ENCODE measurements around the gene MYO1E. TPM values are rescaled to one million over a fixed set of nuclear protein-coding genes. Genes with fewer than 3 reads are reported as not detected.
"Not testable (repeated sequence)": the region's sequence is repeated elsewhere in the genome, so short reads cannot be mapped to it uniquely, and the experiment has no call there.

MYO1E gene
- polyA plus RNA-seq, 1 donor: 126 TPM

- H3K27ac ChIP-seq (ENCODE audit: low read length): no peak overlapping the region
- 100% methylated on average over 1 of the region's 7 CpGs for WGBS (ENCODE audit: insufficient coverage, low lambda C conversion rate)
- peaks cover 38% of the 10 kb centered on the region for H3K36me3 ChIP-seq (ENCODE audit: control insufficient read depth, insufficient read depth, low read length)
- peaks cover 7% of the 10 kb centered on the region for H3K4me1 ChIP-seq (ENCODE audit: control insufficient read depth, insufficient read depth, low read length)
- H3K9me3 ChIP-seq (ENCODE audit: control insufficient read depth, low read depth, low read length): no peaks in the 10 kb centered on the region
- no peak overlapping the region for H3K4me3 ChIP-seq (ENCODE audit: low read length)
- no peak for DNase-seq
- no peaks in the 10 kb centered on the region for H3K27me3 ChIP-seq (ENCODE audit: control insufficient read depth, insufficient read depth, low read length)
These were observed 200.3 kb downstream of the MYO1E start for GRCh38 chr15:59172289-59172901.

GRCh38 chr15:59171067-59171397 is 201.6 kb downstream of the MYO1E start:
- no peak overlapping the region for H3K4me3 ChIP-seq (ENCODE audit: low read length)
- no peaks in the 10 kb centered on the region for H3K27me3 ChIP-seq (ENCODE audit: control insufficient read depth, insufficient read depth, low read length)
- H3K27ac ChIP-seq (ENCODE audit: low read length): no peak overlapping the region
- no peaks in the 10 kb centered on the region for H3K9me3 ChIP-seq (ENCODE audit: control insufficient read depth, low read depth, low read length)
- DNase-seq: no peak
- H3K4me1 ChIP-seq (ENCODE audit: control insufficient read depth, insufficient read depth, low read length): peaks cover 16% of the 10 kb centered on the region
- no CpG with 5 or more reads among the region's 8 CpGs for WGBS (ENCODE audit: insufficient coverage, low lambda C conversion rate)
- peaks cover 36% of the 10 kb centered on the region for H3K36me3 ChIP-seq (ENCODE audit: control insufficient read depth, insufficient read depth, low read length)

- H3K27ac ChIP-seq (ENCODE audit: low read length): peak overlapping the region; percentile 46
- 100% methylated on average over 1 of the region's 12 CpGs for WGBS (ENCODE audit: insufficient coverage, low lambda C conversion rate)
These were observed 202.2 kb downstream of the MYO1E start for GRCh38 chr15:59170295-59171066.

GRCh38 chr15:59169251-59169708 is 203.4 kb downstream of the MYO1E start:
- no peaks in the 10 kb centered on the region for H3K9me3 ChIP-seq (ENCODE audit: control insufficient read depth, low read depth, low read length)
- no peak overlapping the region for H3K4me3 ChIP-seq (ENCODE audit: low read length)
- H3K27me3 ChIP-seq (ENCODE audit: control insufficient read depth, insufficient read depth, low read length): no peaks in the 10 kb centered on the region
- peak in 1 of 2 donors; percentile 31 for DNase-seq
- 33% methylated on average over 1 of the region's 3 CpGs for WGBS (ENCODE audit: insufficient coverage, low lambda C conversion rate)
- peaks cover 41% of the 10 kb centered on the region for H3K36me3 ChIP-seq (ENCODE audit: control insufficient read depth, insufficient read depth, low read length)
- peaks cover 17% of the 10 kb centered on the region for H3K4me1 ChIP-seq (ENCODE audit: control insufficient read depth, insufficient read depth, low read length)
- peak overlapping the region; percentile 46 for H3K27ac ChIP-seq (ENCODE audit: low read length)

More at GRCh38 chr15:59170295-59171066, 202.2 kb downstream of the MYO1E start:
- DNase-seq: no peak
- no peaks in the 10 kb centered on the region for H3K9me3 ChIP-seq (ENCODE audit: control insufficient read depth, low read depth, low read length)
- H3K27me3 ChIP-seq (ENCODE audit: control insufficient read depth, insufficient read depth, low read length): no peaks in the 10 kb centered on the region
- H3K4me3 ChIP-seq (ENCODE audit: low read length): no peak overlapping the region
- peaks cover 21% of the 10 kb centered on the region for H3K4me1 ChIP-seq (ENCODE audit: control insufficient read depth, insufficient read depth, low read length)
- peaks cover 40% of the 10 kb centered on the region for H3K36me3 ChIP-seq (ENCODE audit: control insufficient read depth, insufficient read depth, low read length)

GRCh38 chr15:59168536-59168935 is 204.1 kb downstream of the MYO1E start:
- H3K4me1 ChIP-seq (ENCODE audit: control insufficient read depth, insufficient read depth, low read length): peaks cover 22% of the 10 kb centered on the region
- H3K27me3 ChIP-seq (ENCODE audit: control insufficient read depth, insufficient read depth, low read length): no peaks in the 10 kb centered on the region
- H3K27ac ChIP-seq (ENCODE audit: low read length): no peak overlapping the region
- H3K4me3 ChIP-seq (ENCODE audit: low read length): no peak overlapping the region
- 80% methylated on average over 1 of the region's 7 CpGs for WGBS (ENCODE audit: insufficient coverage, low lambda C conversion rate)
- no peaks in the 10 kb centered on the region for H3K9me3 ChIP-seq (ENCODE audit: control insufficient read depth, low read depth, low read length)
- peaks cover 35% of the 10 kb centered on the region for H3K36me3 ChIP-seq (ENCODE audit: control insufficient read depth, insufficient read depth, low read length)
- DNase-seq: no peak

- Histone ChIP-seq H3K9me3 (ENCODE audit: control insufficient read depth, low read depth, low read length) (no peaks in the 10 kb centered on the region), H3K36me3 (ENCODE audit: control insufficient read depth, insufficient read depth, low read length) (peaks cover 40% of the 10 kb centered on the region), H3K27ac (ENCODE audit: low read length) (peak overlapping the region; percentile 86), H3K27me3 (ENCODE audit: control insufficient read depth, insufficient read depth, low read length) (no peaks in the 10 kb centered on the region), H3K4me3 (ENCODE audit: low read length) (no peak overlapping the region), H3K4me1 (ENCODE audit: control insufficient read depth, insufficient read depth, low read length) (peaks cover 26% of the 10 kb centered on the region)
- DNase-seq: no peak
- no CpG with 5 or more reads among the region's 11 CpGs for WGBS (ENCODE audit: insufficient coverage, low lambda C conversion rate)
These were observed 205.9 kb downstream of the MYO1E start for GRCh38 chr15:59166601-59167265.

- Histone ChIP-seq H3K36me3 (ENCODE audit: control insufficient read depth, insufficient read depth, low read length) (peaks cover 40% of the 10 kb centered on the region), H3K4me3 (ENCODE audit: low read length) (no peak overlapping the region), H3K4me1 (ENCODE audit: control insufficient read depth, insufficient read depth, low read length) (peaks cover 26% of the 10 kb centered on the region), H3K27ac (ENCODE audit: low read length) (peak overlapping the region; percentile 86), H3K27me3 (ENCODE audit: control insufficient read depth, insufficient read depth, low read length) (no peaks in the 10 kb centered on the region), H3K9me3 (ENCODE audit: control insufficient read depth, low read depth, low read length) (no peaks in the 10 kb centered on the region)
- peak; percentile 48 to 75 for DNase-seq
- 33% methylated on average over 2 of the region's 4 CpGs for WGBS (ENCODE audit: insufficient coverage, low lambda C conversion rate)
These were observed 206.5 kb downstream of the MYO1E start for GRCh38 chr15:59166166-59166565.

GRCh38 chr15:59165726-59166125 is 206.9 kb downstream of the MYO1E start:
- DNase-seq: no peak
- Histone ChIP-seq H3K4me1 (ENCODE audit: control insufficient read depth, insufficient read depth, low read length) (peaks cover 26% of the 10 kb centered on the region), H3K36me3 (ENCODE audit: control insufficient read depth, insufficient read depth, low read length) (peaks cover 40% of the 10 kb centered on the region), H3K4me3 (ENCODE audit: low read length) (no peak overlapping the region), H3K27me3 (ENCODE audit: control insufficient read depth, insufficient read depth, low read length) (no peaks in the 10 kb centered on the region), H3K9me3 (ENCODE audit: control insufficient read depth, low read depth, low read length) (no peaks in the 10 kb centered on the region), H3K27ac (ENCODE audit: low read length) (peak overlapping the region; percentile 86)
- 20% methylated on average over 1 of the region's 3 CpGs for WGBS (ENCODE audit: insufficient coverage, low lambda C conversion rate)

GRCh38 chr15:59162080-59162479 is 210.6 kb downstream of the MYO1E start:
- not testable (repeated sequence) for H3K27ac ChIP-seq (ENCODE audit: low read length); DNase-seq; H3K9me3 ChIP-seq (ENCODE audit: control insufficient read depth, low read depth, low read length); H3K4me3 ChIP-seq (ENCODE audit: low read length); H3K27me3 ChIP-seq (ENCODE audit: control insufficient read depth, insufficient read depth, low read length)
- Histone ChIP-seq H3K4me1 (ENCODE audit: control insufficient read depth, insufficient read depth, low read length) (peaks cover 26% of the 10 kb centered on the region), H3K36me3 (ENCODE audit: control insufficient read depth, insufficient read depth, low read length) (peaks cover 64% of the 10 kb centered on the region)
- 100% methylated on average over 2 of the region's 8 CpGs for WGBS (ENCODE audit: insufficient coverage, low lambda C conversion rate)

GRCh38 chr15:59160880-59161593 is 211.6 kb downstream of the MYO1E start:
- WGBS (ENCODE audit: insufficient coverage, low lambda C conversion rate): no CpG with 5 or more reads among the region's 23 CpGs
- Histone ChIP-seq H3K27ac (ENCODE audit: low read length) (no peak overlapping the region), H3K4me3 (ENCODE audit: low read length) (no peak overlapping the region), H3K27me3 (ENCODE audit: control insufficient read depth, insufficient read depth, low read length) (no peaks in the 10 kb centered on the region), H3K36me3 (ENCODE audit: control insufficient read depth, insufficient read depth, low read length) (peaks cover 67% of the 10 kb centered on the region), H3K9me3 (ENCODE audit: control insufficient read depth, low read depth, low read length) (no peaks in the 10 kb centered on the region), H3K4me1 (ENCODE audit: control insufficient read depth, insufficient read depth, low read length) (peaks cover 17% of the 10 kb centered on the region)
- no peak for DNase-seq
